ENCODE data around the gene LGR5.

Gene LGR5, protein sequence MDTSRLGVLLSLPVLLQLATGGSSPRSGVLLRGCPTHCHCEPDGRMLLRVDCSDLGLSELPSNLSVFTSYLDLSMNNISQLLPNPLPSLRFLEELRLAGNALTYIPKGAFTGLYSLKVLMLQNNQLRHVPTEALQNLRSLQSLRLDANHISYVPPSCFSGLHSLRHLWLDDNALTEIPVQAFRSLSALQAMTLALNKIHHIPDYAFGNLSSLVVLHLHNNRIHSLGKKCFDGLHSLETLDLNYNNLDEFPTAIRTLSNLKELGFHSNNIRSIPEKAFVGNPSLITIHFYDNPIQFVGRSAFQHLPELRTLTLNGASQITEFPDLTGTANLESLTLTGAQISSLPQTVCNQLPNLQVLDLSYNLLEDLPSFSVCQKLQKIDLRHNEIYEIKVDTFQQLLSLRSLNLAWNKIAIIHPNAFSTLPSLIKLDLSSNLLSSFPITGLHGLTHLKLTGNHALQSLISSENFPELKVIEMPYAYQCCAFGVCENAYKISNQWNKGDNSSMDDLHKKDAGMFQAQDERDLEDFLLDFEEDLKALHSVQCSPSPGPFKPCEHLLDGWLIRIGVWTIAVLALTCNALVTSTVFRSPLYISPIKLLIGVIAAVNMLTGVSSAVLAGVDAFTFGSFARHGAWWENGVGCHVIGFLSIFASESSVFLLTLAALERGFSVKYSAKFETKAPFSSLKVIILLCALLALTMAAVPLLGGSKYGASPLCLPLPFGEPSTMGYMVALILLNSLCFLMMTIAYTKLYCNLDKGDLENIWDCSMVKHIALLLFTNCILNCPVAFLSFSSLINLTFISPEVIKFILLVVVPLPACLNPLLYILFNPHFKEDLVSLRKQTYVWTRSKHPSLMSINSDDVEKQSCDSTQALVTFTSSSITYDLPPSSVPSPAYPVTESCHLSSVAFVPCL

GRCh38 chr12:71439613-71440344 is at the start of gene LGR5:
TSS of gene LGR5 (plus strand) at chr12:71439798. CDS start at chr12:71440081, 283 bp downstream.
- in situ Hi-C loops (cut with MboI; ENCODE audit: low sequenced_read_pairs): no loop called here

- in situ Hi-C loops (cut with MboI; ENCODE audit: low sequenced_read_pairs): no loop called here
These were observed 47.0 kb upstream of the LGR5 start for GRCh38 chr12:71392521-71393145.

- in situ Hi-C loops (cut with MboI; ENCODE audit: low sequenced_read_pairs): no loop called here
These were observed 46.0 kb upstream of the LGR5 start for GRCh38 chr12:71393625-71394024.

DNA sequence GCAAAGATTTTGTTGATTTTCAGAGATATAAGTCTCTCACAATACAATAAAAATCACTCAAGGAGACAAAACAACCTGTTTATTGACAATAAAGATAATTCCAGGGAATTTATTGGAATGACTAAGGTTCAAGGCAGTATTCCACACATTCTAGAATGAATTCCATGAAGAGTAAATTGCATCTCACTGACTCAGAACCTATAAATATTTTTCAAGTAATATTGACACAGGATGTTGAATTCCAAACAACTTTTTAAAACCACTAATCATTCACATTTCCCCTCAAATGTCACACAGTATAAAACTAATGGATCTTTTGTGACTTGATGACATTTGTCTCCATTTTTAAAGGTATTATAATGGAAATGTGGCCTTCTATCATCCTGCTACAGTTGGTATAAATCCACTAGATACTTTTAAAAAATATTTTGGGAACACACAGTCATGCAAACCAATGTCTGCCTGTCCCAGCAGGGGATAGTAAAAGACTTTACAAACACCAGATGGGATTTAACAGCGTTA is 42.1 kb upstream of the LGR5 start:
- in situ Hi-C loops (cut with MboI; ENCODE audit: low sequenced_read_pairs): no loop called here

GRCh38 chr12:71399197-71399596 is 40.4 kb upstream of the LGR5 start:
- in situ Hi-C loops (cut with MboI; ENCODE audit: low sequenced_read_pairs): no loop called here

DNA sequence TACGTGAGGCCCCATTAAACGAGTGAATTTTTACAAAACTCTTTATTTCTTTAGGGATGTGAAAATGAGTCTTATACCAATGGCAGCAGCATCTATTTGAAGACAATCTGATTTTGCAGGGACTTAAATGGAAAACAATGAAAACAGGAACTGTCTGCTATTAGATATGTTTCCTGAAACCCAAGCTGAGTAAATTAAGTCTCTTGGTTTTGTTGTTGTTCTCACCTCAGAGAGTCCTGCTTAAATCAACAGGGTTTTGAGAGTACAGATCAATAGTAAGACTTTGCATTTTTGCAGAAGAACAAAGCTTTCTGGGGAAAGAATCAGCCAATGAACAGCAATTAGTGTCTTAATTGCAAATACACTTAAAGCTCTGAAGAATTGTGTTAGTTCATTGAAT is 39.1 kb upstream of the LGR5 start:
- in situ Hi-C loops (cut with MboI; ENCODE audit: low sequenced_read_pairs): loop anchor here (25.0 kb wide), 1 partner anchor 337 kb away; no protein-coding TSS in a partner anchor

DNA sequence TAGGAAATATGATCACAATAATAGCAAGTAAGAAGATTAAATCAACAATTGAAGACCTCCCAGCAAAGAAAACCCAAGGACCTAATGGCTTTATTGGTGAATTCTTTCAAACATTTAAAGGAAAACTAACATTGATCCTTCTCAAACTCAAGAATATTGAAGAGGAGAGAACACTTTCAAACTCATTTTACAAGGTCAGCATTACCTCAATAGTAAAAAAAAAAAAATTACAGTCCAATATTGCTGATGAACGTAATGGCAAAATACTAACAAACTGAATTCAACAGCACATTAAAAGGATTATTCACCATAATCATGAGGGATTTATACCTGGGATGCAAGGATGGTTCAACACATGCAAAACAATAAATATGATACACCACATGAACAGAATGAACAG is 33.7 kb upstream of the LGR5 start:
- in situ Hi-C loops (cut with MboI; ENCODE audit: low sequenced_read_pairs): loop anchor here (25.0 kb wide), 1 partner anchor 331 kb away; no protein-coding TSS in a partner anchor

GRCh38 chr12:71407732-71408131 is 31.9 kb upstream of the LGR5 start:
- in situ Hi-C loops (cut with MboI; ENCODE audit: low sequenced_read_pairs): loop anchor here (25.0 kb wide), 1 partner anchor 330 kb away; no protein-coding TSS in a partner anchor

DNA sequence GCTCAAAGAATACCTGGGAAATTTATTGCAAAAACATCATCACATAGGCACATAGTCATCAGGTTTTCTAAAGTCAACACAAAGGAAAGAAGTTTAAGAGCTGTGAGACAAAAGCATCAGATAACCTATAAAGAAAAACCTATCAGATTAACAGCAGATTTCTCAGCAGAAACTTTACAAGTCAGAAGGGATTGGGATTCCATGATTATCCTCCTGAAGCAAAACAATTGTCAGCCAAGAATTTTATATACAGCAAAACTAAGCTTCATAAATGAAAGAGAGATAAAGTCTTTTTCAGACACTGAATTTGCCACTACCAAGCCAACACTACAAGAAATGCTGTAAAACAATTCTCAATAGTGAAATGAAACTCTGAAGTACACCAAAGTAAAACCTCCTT is 28.8 kb upstream of the LGR5 start:
- in situ Hi-C loops (cut with MboI; ENCODE audit: low sequenced_read_pairs): loop anchor here (25.0 kb wide), 1 partner anchor 326 kb away; no protein-coding TSS in a partner anchor

GRCh38 chr12:71411635-71412034 is 28.0 kb upstream of the LGR5 start:
- in situ Hi-C loops (cut with MboI; ENCODE audit: low sequenced_read_pairs): loop anchor here (25.0 kb wide), 1 partner anchor 326 kb away; no protein-coding TSS in a partner anchor

GRCh38 chr12:71415336-71416231 is 24.0 kb upstream of the LGR5 start:
- in situ Hi-C loops (cut with MboI; ENCODE audit: low sequenced_read_pairs): loop anchor here (25.0 kb wide), 1 partner anchor 322 kb away; no protein-coding TSS in a partner anchor

DNA sequence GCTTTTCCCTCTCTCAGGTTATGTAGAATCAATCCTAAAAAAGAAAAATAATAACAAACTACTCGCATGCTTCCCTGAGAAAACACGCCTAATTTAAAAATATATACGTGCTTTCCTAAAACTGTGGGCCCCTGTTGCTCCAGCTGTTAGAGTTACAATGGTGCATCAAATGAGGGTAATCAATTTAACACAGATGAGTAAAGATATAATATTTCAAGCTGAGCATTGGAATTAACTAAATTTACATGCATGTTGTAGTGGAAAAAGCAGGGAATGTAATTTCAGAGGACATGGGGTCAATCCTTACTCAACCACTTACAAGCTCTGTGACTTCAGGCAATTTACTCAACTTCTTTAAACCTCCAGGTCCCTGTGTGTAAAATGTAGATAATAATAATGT is 22.4 kb upstream of the LGR5 start:
- in situ Hi-C loops (cut with MboI; ENCODE audit: low sequenced_read_pairs): loop anchor here (25.0 kb wide), 1 partner anchor 320 kb away; no protein-coding TSS in a partner anchor

DNA sequence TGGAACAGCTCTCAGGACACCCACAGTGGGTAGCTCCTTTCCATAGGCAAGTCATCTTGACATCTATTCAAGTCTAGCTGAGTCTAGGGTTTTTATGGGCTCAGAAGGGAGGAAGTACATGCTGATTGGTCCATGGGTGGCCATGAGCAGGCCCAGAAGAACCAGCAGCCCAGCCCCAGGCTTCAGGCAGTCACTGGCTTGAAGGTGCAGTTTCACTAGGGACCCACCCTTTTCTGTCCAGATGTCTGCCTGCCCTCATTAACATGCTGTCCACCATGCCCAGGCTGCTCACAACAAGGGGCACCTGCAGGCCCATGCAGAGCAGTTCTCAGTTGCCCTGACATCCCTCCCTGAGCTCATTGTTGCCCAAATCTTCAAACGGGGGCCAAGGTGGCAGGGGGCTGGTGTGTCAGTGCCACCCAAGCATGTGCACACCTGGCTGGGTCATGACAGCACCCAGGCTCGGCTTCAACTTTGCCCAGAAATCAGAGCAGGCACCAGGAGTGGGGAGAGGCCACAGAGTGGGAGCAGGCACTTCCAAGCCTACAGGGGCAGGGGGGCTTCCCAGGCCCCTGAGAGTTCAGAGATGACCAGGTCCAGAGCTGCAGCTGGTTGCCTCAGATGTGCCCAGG is 18.7 kb upstream of the LGR5 start:
- in situ Hi-C loops (cut with MboI; ENCODE audit: low sequenced_read_pairs): loop anchor here (25.0 kb wide), 1 partner anchor 316 kb away; no protein-coding TSS in a partner anchor

DNA sequence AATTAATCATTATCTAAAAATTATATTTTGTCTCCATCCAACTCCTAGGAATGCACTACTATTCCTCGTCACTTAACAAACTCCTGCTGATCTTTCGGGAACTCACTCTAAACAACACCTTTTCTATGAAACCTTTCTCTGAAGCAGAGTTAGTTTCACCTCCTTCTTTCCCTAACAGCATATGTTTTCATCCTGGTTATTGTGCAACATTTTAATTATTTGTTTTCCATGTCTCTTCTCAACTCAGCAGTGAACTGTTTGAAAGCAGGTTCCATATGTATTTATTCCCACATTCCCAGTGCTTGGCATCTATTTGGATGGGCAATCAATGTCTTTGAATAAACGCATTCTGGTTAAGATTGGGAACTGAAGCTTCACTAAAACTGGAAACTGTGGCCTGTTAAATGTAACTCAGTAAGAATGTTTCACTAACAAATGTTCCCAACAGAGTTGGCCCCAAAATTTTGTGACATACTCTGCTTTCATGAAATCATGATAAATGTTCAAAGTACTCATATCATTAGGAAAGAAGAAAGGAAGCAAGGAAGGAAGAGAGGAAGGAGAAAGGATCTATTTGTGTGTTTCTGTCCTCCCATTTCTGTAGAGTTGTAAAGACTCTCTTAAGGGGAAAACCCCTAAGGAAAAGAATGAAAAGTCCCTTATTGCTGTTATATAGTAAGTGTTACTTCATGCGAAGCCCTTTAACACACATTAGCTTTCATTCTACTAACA is 13.9 kb upstream of the LGR5 start:
- in situ Hi-C loops (cut with MboI; ENCODE audit: low sequenced_read_pairs): no loop called here

DNA sequence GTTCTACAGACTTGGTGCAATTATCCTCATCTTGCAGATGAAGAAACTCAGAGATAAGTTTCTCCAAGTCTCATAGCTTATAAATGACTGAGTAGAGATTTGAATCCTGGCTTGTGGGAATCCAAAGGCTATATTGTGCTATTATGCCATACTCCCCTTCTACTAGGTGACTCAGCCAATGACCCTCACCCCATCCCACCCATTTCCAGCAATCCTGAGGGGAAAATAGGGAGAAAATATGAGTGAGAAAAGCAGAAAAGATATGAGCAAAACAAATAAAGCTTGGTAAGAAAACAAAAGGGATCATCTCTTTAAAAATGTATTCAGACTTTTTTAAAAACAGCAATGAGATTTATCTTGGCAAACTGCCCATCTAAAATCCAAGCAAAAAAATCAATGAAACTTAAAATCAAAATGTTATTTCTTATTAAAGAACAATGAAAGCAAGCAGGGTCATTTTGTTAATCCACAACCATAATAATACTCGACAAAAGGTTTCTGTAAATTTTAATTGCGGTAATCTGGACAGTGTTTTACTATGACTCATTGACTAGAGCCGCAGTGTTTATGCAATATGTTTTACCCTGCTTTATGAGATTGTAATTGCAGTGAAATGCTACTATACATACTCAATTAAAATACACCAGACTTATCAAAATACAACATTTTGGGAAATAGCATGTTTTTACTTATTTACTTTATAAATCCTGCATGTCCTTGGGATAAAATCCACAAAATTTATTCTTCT is 13.1 kb upstream of the LGR5 start:
- in situ Hi-C loops (cut with MboI; ENCODE audit: low sequenced_read_pairs): no loop called here

- in situ Hi-C loops (cut with MboI; ENCODE audit: low sequenced_read_pairs): no loop called here
These were observed 8.8 kb upstream of the LGR5 start for GRCh38 chr12:71430756-71431155.

GRCh38 chr12:71431991-71432390 is 7.6 kb upstream of the LGR5 start:
- in situ Hi-C loops (cut with MboI; ENCODE audit: low sequenced_read_pairs): no loop called here
